Stimulated activated naive CD8-positive, alpha-beta T cell treated with anti-CD3 and anti-CD28 coated beads, Interleukin-15, Interleukin-2, amounts not matched to agents 100 ng/mL and 50 ng/mL, for 24 hours (primary cell): ENCODE measurements around the gene BIRC7.

ENCODE experiments used
- H3K27ac Mint-ChIP-seq: one replicate; pipeline ENCODE4 v1.8.0; 2021; ENCODE audit warnings: mild to moderate bottlenecking, mixed read lengths
- H3K27me3 Mint-ChIP-seq: one replicate; pipeline ENCODE4 v1.8.0; 2021; ENCODE audit warnings: mixed read lengths
- H3K36me3 Mint-ChIP-seq: one replicate; pipeline ENCODE4 v1.8.0; 2021; ENCODE audit warnings: low read depth, mixed read lengths
- H3K4me1 Mint-ChIP-seq: one replicate; pipeline ENCODE4 v1.8.0; 2021; ENCODE audit warnings: low read depth, mixed read lengths
- H3K4me3 Mint-ChIP-seq: one replicate; pipeline ENCODE4 v1.8.0; 2021; ENCODE audit warnings: mild to moderate bottlenecking, mixed read lengths
- H3K9me3 Mint-ChIP-seq: one replicate; pipeline ENCODE4 v1.8.0; 2021; ENCODE audit warnings: mixed read lengths

BIRC7 gene

GRCh38 chr20:63196768-63197470 is 38.8 kb upstream of the BIRC7 start:
- no peaks in the 10 kb centered on the region for H3K9me3 Mint-ChIP-seq
- H3K4me3 Mint-ChIP-seq = no peak overlapping the region
- no peak overlapping the region for H3K27ac Mint-ChIP-seq
- no peaks in the 10 kb centered on the region for H3K27me3 Mint-ChIP-seq
- peaks cover 26% of the 10 kb centered on the region for H3K4me1 Mint-ChIP-seq
- H3K36me3 Mint-ChIP-seq = peaks cover 53% of the 10 kb centered on the region

- no peak overlapping the region for H3K27ac Mint-ChIP-seq
- peaks cover 26% of the 10 kb centered on the region for H3K4me1 Mint-ChIP-seq
- no peaks in the 10 kb centered on the region for H3K27me3 Mint-ChIP-seq
- no peak overlapping the region for H3K4me3 Mint-ChIP-seq
- H3K9me3 Mint-ChIP-seq = no peaks in the 10 kb centered on the region
- H3K36me3 Mint-ChIP-seq = peaks cover 62% of the 10 kb centered on the region
These were observed 37.1 kb upstream of the BIRC7 start for GRCh38 chr20:63198606-63199005.

- no peak overlapping the region for H3K27ac Mint-ChIP-seq
- peaks cover 59% of the 10 kb centered on the region for H3K36me3 Mint-ChIP-seq
- H3K4me1 Mint-ChIP-seq = peaks cover 27% of the 10 kb centered on the region
- no peaks in the 10 kb centered on the region for H3K27me3 Mint-ChIP-seq
- H3K9me3 Mint-ChIP-seq = no peaks in the 10 kb centered on the region
- no peak overlapping the region for H3K4me3 Mint-ChIP-seq
These were observed 33.7 kb upstream of the BIRC7 start for GRCh38 chr20:63202021-63202420.

GRCh38 chr20:63202811-63203526 is 32.7 kb upstream of the BIRC7 start:
- H3K9me3 Mint-ChIP-seq = no peaks in the 10 kb centered on the region
- H3K4me1 Mint-ChIP-seq = peaks cover 27% of the 10 kb centered on the region
- peaks cover 60% of the 10 kb centered on the region for H3K36me3 Mint-ChIP-seq
- H3K4me3 Mint-ChIP-seq = no peak overlapping the region
- H3K27ac Mint-ChIP-seq = no peak overlapping the region
- no peaks in the 10 kb centered on the region for H3K27me3 Mint-ChIP-seq

GRCh38 chr20:63204362-63204761 is 31.3 kb upstream of the BIRC7 start:
- no peak overlapping the region for H3K27ac Mint-ChIP-seq

GRCh38 chr20:63205896-63206295 is 29.8 kb upstream of the BIRC7 start:
- Mint-ChIP-seq H3K4me3 (no peak overlapping the region), H3K9me3 (no peaks in the 10 kb centered on the region), H3K4me1 (peaks cover 19% of the 10 kb centered on the region), H3K27ac (no peak overlapping the region), H3K27me3 (no peaks in the 10 kb centered on the region), H3K36me3 (peaks cover 62% of the 10 kb centered on the region)

More at GRCh38 chr20:63204362-63204761, 31.3 kb upstream of the BIRC7 start:
- H3K4me3 Mint-ChIP-seq = no peak overlapping the region
- H3K4me1 Mint-ChIP-seq = peaks cover 15% of the 10 kb centered on the region
- H3K36me3 Mint-ChIP-seq = peaks cover 59% of the 10 kb centered on the region
- no peaks in the 10 kb centered on the region for H3K9me3 Mint-ChIP-seq
- H3K27me3 Mint-ChIP-seq = no peaks in the 10 kb centered on the region

GRCh38 chr20:63206878-63207277 is 28.8 kb upstream of the BIRC7 start:
- no peak overlapping the region for H3K27ac Mint-ChIP-seq
- no peaks in the 10 kb centered on the region for H3K27me3 Mint-ChIP-seq
- H3K4me3 Mint-ChIP-seq = no peak overlapping the region
- no peaks in the 10 kb centered on the region for H3K9me3 Mint-ChIP-seq
- peaks cover 62% of the 10 kb centered on the region for H3K36me3 Mint-ChIP-seq
- peaks cover 21% of the 10 kb centered on the region for H3K4me1 Mint-ChIP-seq

- Mint-ChIP-seq H3K27me3 (no peaks in the 10 kb centered on the region), H3K4me3 (no peak overlapping the region), H3K9me3 (no peaks in the 10 kb centered on the region), H3K4me1 (peaks cover 36% of the 10 kb centered on the region), H3K36me3 (peaks cover 69% of the 10 kb centered on the region), H3K27ac (peak overlapping the region; percentile 45)
These were observed 27.3 kb upstream of the BIRC7 start for GRCh38 chr20:63208346-63208909.

GRCh38 chr20:63210011-63210605 is 25.6 kb upstream of the BIRC7 start:
- Mint-ChIP-seq H3K27ac (no peak overlapping the region), H3K27me3 (no peaks in the 10 kb centered on the region), H3K4me1 (peaks cover 53% of the 10 kb centered on the region), H3K36me3 (peaks cover 75% of the 10 kb centered on the region), H3K4me3 (no peak overlapping the region), H3K9me3 (no peaks in the 10 kb centered on the region)

GRCh38 chr20:63212393-63212730 is 23.3 kb upstream of the BIRC7 start:
- H3K27me3 Mint-ChIP-seq = no peaks in the 10 kb centered on the region
- no peaks in the 10 kb centered on the region for H3K9me3 Mint-ChIP-seq
- H3K27ac Mint-ChIP-seq = no peak overlapping the region
- no peak overlapping the region for H3K4me3 Mint-ChIP-seq
- peaks cover 57% of the 10 kb centered on the region for H3K4me1 Mint-ChIP-seq
- peaks cover 64% of the 10 kb centered on the region for H3K36me3 Mint-ChIP-seq

- H3K9me3 Mint-ChIP-seq = no peaks in the 10 kb centered on the region
- H3K4me3 Mint-ChIP-seq = peak overlapping the region; percentile 17
- H3K27me3 Mint-ChIP-seq = no peaks in the 10 kb centered on the region
- H3K27ac Mint-ChIP-seq = no peak overlapping the region
- peaks cover 60% of the 10 kb centered on the region for H3K36me3 Mint-ChIP-seq
- peaks cover 57% of the 10 kb centered on the region for H3K4me1 Mint-ChIP-seq
These were observed 22.9 kb upstream of the BIRC7 start for GRCh38 chr20:63212792-63213191.

GRCh38 chr20:63214514-63214913 is 21.2 kb upstream of the BIRC7 start:
- Mint-ChIP-seq H3K27ac (peak overlapping the region; percentile 96), H3K4me3 (peak overlapping the region; percentile 92), H3K27me3 (no peaks in the 10 kb centered on the region), H3K4me1 (peaks cover 57% of the 10 kb centered on the region), H3K9me3 (no peaks in the 10 kb centered on the region), H3K36me3 (peaks cover 50% of the 10 kb centered on the region)

- peaks cover 48% of the 10 kb centered on the region for H3K36me3 Mint-ChIP-seq
- H3K9me3 Mint-ChIP-seq = no peaks in the 10 kb centered on the region
- H3K27me3 Mint-ChIP-seq = no peaks in the 10 kb centered on the region
- peak overlapping the region; percentile 96 for H3K27ac Mint-ChIP-seq
- peak overlapping the region; percentile 92 for H3K4me3 Mint-ChIP-seq
- H3K4me1 Mint-ChIP-seq = peaks cover 52% of the 10 kb centered on the region
These were observed 20.3 kb upstream of the BIRC7 start for GRCh38 chr20:63215101-63216040.

GRCh38 chr20:63216041-63216848 is 19.5 kb upstream of the BIRC7 start, which contains the start of gene YTHDF1:
TSS of gene YTHDF1 (minus strand) at chr20:63216131. CDS start at chr20:63215892, 239 bp downstream.
- peaks cover 45% of the 10 kb centered on the region for H3K4me1 Mint-ChIP-seq
- no peaks in the 10 kb centered on the region for H3K9me3 Mint-ChIP-seq
- H3K27ac Mint-ChIP-seq = peak within 1 kb of the TSS; percentile 96
- no peaks in the 10 kb centered on the region for H3K27me3 Mint-ChIP-seq
- peak within 1 kb of the TSS; percentile 92 for H3K4me3 Mint-ChIP-seq
- H3K36me3 Mint-ChIP-seq = peaks cover 41% of the 10 kb centered on the region
